ENCODE measurements around the gene TMEM183A. TPM values are rescaled to one million over a fixed set of nuclear protein-coding genes. Genes with fewer than 3 reads are reported as not detected.

Gene TMEM183A
- total RNA-seq, 4 donors from 2014 or later: 69.0 to 93.9 (median 87.6) TPM

DNA sequence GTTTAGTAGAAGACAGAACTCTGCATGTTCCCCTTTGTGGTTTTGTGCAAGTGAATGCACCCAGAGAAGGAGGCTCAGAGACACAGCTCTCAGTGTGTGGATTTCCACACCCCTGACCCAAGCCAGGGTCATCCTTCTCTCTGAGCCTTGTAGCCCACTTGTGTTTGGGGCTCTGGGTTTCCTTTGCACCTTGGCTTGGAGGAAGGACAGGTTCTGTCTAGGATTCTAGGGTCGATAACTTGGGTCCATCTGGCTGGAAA, 51.4 kb downstream of the TMEM183A start:
- Histone ChIP-seq H3K27ac (replicated peaks in 1 of 4) (no peak overlapping the region), H3K27me3 (no peaks in the 10 kb centered on the region), H3K9me3 (no peaks in the 10 kb centered on the region), H3K4me3 (no peak overlapping the region), H3K36me3 (peaks cover 0 to 13% (median 5%) of the 10 kb centered on the region in 4 donors), H3K4me1 (no peaks in the 10 kb centered on the region)
- 100% methylated on average over 1 of the region's 1 CpG for WGBS
- intact Hi-C loops (cut with DNase I): no loop called here
- TF ChIP-seq CTCF (IDR thresholded peaks at IDR 0.05) (no peak), POLR2AphosphoS5 (IDR thresholded peaks at IDR 0.05) (no peak), POLR2A (IDR thresholded peaks at IDR 0.05; ENCODE audit: low read depth) (no peak), EP300 (IDR thresholded peaks at IDR 0.05) (no peak)
- DNase-seq (ENCODE audit: extremely low spot score): no peak

DNA sequence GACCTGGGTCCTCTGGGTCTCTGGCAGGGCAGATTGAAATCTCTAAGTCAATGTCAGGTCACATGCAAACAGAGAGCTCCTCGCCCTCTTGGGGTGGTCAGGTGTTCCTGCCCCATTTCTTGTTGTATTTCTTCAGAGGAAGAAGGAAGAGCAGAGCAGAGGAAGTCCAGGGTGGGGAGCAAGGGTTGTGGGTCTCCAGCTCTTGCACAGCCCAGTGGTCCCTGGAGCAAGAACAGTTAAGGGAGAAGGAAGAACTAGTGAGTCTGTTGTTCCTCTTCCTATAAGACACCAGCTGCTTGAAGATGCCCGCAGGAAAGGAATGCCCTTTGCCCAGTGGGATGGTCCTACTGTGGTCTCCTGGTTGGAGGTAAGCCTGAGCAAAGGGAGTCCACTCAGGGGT, 52.3 kb downstream of the TMEM183A start:
- DNase-seq (ENCODE audit: extremely low spot score): no peak
- WGBS: 88% methylated on average over 2 of the region's 2 CpGs
- Histone ChIP-seq H3K9me3 (no peaks in the 10 kb centered on the region), H3K4me1 (no peaks in the 10 kb centered on the region), H3K36me3 (peaks cover 0 to 13% (median 5%) of the 10 kb centered on the region in 4 donors), H3K27me3 (no peaks in the 10 kb centered on the region), H3K4me3 (no peak overlapping the region), H3K27ac (replicated peaks in 1 of 4) (no peak overlapping the region)
- TF ChIP-seq EP300 (IDR thresholded peaks at IDR 0.05): no peak
- TF ChIP-seq POLR2AphosphoS5 (IDR thresholded peaks at IDR 0.05): no peak
- no peak for TF ChIP-seq POLR2A (IDR thresholded peaks at IDR 0.05; ENCODE audit: low read depth)
- TF ChIP-seq CTCF (IDR thresholded peaks at IDR 0.05): no peak
- intact Hi-C loops (cut with DNase I): no loop called here

- no peak overlapping the region for H3K4me3 ChIP-seq
- intact Hi-C loops (cut with DNase I): no loop called here
- H3K36me3 ChIP-seq: peaks cover 0 to 13% (median 5%) of the 10 kb centered on the region in 4 donors
- 96% methylated on average over 9 of the region's 11 CpGs for WGBS
- no peaks in the 10 kb centered on the region for H3K4me1 ChIP-seq
- no peaks in the 10 kb centered on the region for H3K9me3 ChIP-seq
- H3K27ac ChIP-seq (replicated peaks in 1 of 4): no peak overlapping the region
- no peak for DNase-seq (ENCODE audit: extremely low spot score)
- H3K27me3 ChIP-seq: no peaks in the 10 kb centered on the region
- TF ChIP-seq POLR2AphosphoS5 (IDR thresholded peaks at IDR 0.05) (no peak), EP300 (IDR thresholded peaks at IDR 0.05) (no peak), POLR2A (IDR thresholded peaks at IDR 0.05; ENCODE audit: low read depth) (no peak), CTCF (IDR thresholded peaks at IDR 0.05) (no peak)
These were observed 52.9 kb downstream of the TMEM183A start for GRCh38 chr1:203060115-203060514.

GRCh38 chr1:203063287-203063686, 56.1 kb downstream of the TMEM183A start:
- no peak for TF ChIP-seq CTCF (IDR thresholded peaks at IDR 0.05)
- TF ChIP-seq EP300 (IDR thresholded peaks at IDR 0.05): no peak
- no peak for TF ChIP-seq POLR2A (IDR thresholded peaks at IDR 0.05; ENCODE audit: low read depth)
- TF ChIP-seq POLR2AphosphoS5 (IDR thresholded peaks at IDR 0.05): no peak
- H3K27me3 ChIP-seq: no peaks in the 10 kb centered on the region
- peaks cover 4 to 7% (median 5%) of the 10 kb centered on the region in 4 donors for H3K4me1 ChIP-seq
- intact Hi-C loops (cut with DNase I): no loop called here
- peaks cover 0 to 8% (median 0%) of the 10 kb centered on the region in 4 donors for H3K36me3 ChIP-seq
- no peak overlapping the region for H3K4me3 ChIP-seq
- WGBS: 70% methylated on average over 8 of the region's 8 CpGs
- no peak overlapping the region for H3K27ac ChIP-seq (replicated peaks in 1 of 4)
- no peak for DNase-seq (ENCODE audit: extremely low spot score)
- no peaks in the 10 kb centered on the region for H3K9me3 ChIP-seq

DNA sequence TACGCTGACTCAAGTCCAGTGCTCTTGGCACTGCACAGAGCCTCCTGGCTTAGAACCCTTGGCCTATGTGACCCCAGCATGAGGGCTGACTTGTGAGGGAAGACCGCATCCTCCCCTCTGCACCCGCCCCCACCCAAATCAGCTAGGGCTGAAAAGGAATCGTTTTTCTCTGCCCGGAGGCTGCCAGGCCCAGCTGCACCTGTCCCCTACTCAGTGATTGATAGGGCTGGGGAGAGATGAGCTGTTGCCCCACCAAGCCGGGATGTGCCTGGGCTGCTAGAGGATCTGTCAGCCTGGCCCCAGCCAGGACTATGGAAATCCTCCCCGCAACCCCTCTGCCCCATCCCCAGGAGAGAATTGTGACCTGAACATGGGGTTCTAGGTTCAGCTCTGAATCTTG, 58.0 kb downstream of the TMEM183A start:
- no peaks in the 10 kb centered on the region for H3K9me3 ChIP-seq
- no peak overlapping the region for H3K27ac ChIP-seq (replicated peaks in 1 of 4)
- H3K4me1 ChIP-seq: peaks cover 23 to 26% (median 24%) of the 10 kb centered on the region in 4 donors
- intact Hi-C loops (cut with DNase I): no loop called here
- TF ChIP-seq EP300 (IDR thresholded peaks at IDR 0.05) (no peak), CTCF (IDR thresholded peaks at IDR 0.05) (no peak), POLR2AphosphoS5 (IDR thresholded peaks at IDR 0.05) (no peak), POLR2A (IDR thresholded peaks at IDR 0.05; ENCODE audit: low read depth) (no peak)
- H3K36me3 ChIP-seq: no peaks in the 10 kb centered on the region
- no peak for DNase-seq (ENCODE audit: extremely low spot score)
- 70% methylated on average over 7 of the region's 7 CpGs for WGBS
- H3K27me3 ChIP-seq: no peaks in the 10 kb centered on the region
- no peak overlapping the region for H3K4me3 ChIP-seq

Measured in esophagus muscularis mucosa (tissue), 4 donors.